Brain microvascular endothelial cell (primary cell): ENCODE results near the gene SLC22A3.
A peak's percentile ranks its signal among the peaks of the same experiment; 100 is the strongest.
"Not testable (repeated sequence)": the region's sequence is repeated elsewhere in the genome, so short reads cannot be mapped to it uniquely, and the experiment has no call there.

Experiments
- DNase-seq: peaks from one replicate; pipeline ENCODE4 v3.0.0-alpha.2; 2020
- H3K27ac ChIP-seq: fragments of 250-450 bp; sonication (Bioruptor Pico); 2 replicates; pipeline ENCODE4 v1.5.1; 2020; ENCODE audit warnings: mild to moderate bottlenecking, moderate library complexity
- H3K27me3 ChIP-seq: fragments of 250-450 bp; sonication (Bioruptor Pico); replicated peaks from 2 replicates; pipeline ENCODE4 v1.5.1; 2020; ENCODE audit warnings: mild to moderate bottlenecking
- H3K36me3 ChIP-seq: fragments of 250-450 bp; sonication (Bioruptor Pico); replicated peaks from 2 replicates; pipeline ENCODE4 v1.5.1; 2020; ENCODE audit warnings: mild to moderate bottlenecking
- H3K4me3 ChIP-seq: 2 replicates; pipeline ENCODE4 v1.5.1; 2011; ENCODE audit warnings: low read depth, mild to moderate bottlenecking, control low read depth, low read length, moderate library complexity
- CTCF ChIP-seq: IDR thresholded peaks from 2 replicates; pipeline ENCODE4 v1.5.1; 2011; ENCODE audit warnings: low read depth, mild to moderate bottlenecking, moderate library complexity, low read length, control low read depth, inconsistent platforms; ENCODE audit errors: missing control alignments
- in situ Hi-C: cut with HindIII; loops from 2 replicates; pipeline ENCODE4 v1.10.0; 2017; ENCODE audit warnings: low sequenced_read_pairs, low pct_ligation_motif_present

Gene SLC22A3

DNA sequence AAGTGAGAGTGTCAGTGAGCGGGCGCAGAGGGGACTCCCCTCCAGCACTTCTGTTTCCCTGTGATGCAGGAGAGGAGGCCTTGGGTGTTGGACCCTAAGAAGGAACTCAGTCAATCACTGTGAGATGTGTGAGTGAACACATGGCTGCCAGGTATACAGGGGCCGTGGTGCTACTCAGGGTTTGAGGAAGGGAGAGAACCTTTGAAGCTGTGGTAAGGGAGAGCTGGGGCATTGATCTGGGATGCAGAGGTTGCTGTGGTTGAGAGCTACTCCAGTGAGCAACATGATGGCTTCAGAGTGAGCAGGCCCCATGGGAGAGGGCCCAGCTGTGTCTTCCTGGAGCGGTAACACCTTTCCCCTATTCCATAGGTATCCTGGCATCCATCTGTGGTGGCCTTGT is 99.2 kb downstream of the SLC22A3 start:
- H3K36me3 ChIP-seq = no peaks in the 10 kb centered on the region
- H3K4me3 ChIP-seq = no peak overlapping the region
- TF ChIP-seq CTCF = no peak
- no peak overlapping the region for H3K27ac ChIP-seq
- in situ Hi-C loops = no loop called here
- H3K27me3 ChIP-seq = no peaks in the 10 kb centered on the region
- no peak for DNase-seq

DNA sequence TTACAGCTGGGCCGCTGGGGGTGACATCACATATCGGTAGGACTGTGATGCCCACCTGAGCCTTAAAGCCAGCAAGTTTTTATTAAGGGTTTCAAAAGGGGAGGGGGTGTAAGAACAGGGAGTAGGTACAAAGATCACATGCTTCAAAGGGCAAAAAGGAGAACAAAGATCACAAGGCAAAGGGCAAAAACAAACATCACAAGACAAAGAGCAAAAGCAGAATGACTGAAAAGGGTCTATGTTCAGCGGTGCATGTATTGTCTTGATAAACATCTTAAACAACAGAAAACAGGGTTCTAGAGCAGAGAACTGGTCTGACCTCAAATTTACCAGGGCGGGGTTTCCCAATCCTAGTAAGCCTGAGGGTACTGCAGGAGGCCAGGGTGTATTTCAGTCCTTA is 101.6 kb downstream of the SLC22A3 start:
- DNase-seq, H3K27ac ChIP-seq, in situ Hi-C loops, H3K36me3 ChIP-seq, H3K27me3 ChIP-seq, H3K4me3 ChIP-seq: not testable (repeated sequence)

GRCh38 chr6:160450849-160451248 is 102.7 kb downstream of the SLC22A3 start:
- Histone ChIP-seq H3K27ac (no peak overlapping the region), H3K36me3 (no peaks in the 10 kb centered on the region), H3K4me3 (no peak overlapping the region), H3K27me3 (no peaks in the 10 kb centered on the region)
- in situ Hi-C loops = no loop called here
- DNase-seq = no peak
- no peak for TF ChIP-seq CTCF

GRCh38 chr6:160454303-160454702 is 106.1 kb downstream of the SLC22A3 start:
- no peaks in the 10 kb centered on the region for H3K36me3 ChIP-seq

DNA sequence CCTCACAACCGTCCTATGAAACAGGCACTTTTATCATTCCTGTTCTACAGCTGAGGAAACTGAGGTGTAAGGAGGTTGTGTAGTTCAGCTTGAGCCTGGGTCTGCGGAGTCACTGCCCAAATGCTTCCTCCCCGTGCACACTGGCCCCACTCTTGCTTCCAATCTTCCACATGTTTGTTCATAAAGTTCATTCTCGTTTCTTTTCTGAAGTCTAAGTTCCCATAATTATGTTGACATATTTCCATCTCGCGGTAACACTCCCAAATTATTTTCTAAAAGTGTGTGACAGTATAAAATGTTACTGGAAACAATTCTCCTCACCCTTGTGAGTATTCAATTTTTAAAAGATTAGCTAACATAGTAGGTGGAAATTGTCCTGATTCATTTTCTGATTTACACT is 106.9 kb downstream of the SLC22A3 start:
- in situ Hi-C loops = no loop called here
- no peak for TF ChIP-seq CTCF
- Histone ChIP-seq H3K27me3 (no peaks in the 10 kb centered on the region), H3K36me3 (no peaks in the 10 kb centered on the region), H3K27ac (no peak overlapping the region), H3K4me3 (no peak overlapping the region)
- DNase-seq = no peak

More at GRCh38 chr6:160454303-160454702, 106.1 kb downstream of the SLC22A3 start:
- H3K4me3 ChIP-seq = no peak overlapping the region
- TF ChIP-seq CTCF = no peak
- DNase-seq = no peak
- H3K27ac ChIP-seq = no peak overlapping the region
- no peaks in the 10 kb centered on the region for H3K27me3 ChIP-seq
- in situ Hi-C loops = no loop called here

- Histone ChIP-seq H3K27ac (no peak overlapping the region), H3K36me3 (no peaks in the 10 kb centered on the region), H3K27me3 (no peaks in the 10 kb centered on the region), H3K4me3 (peak overlapping the region; percentile 26)
- peak; percentile 95 for TF ChIP-seq CTCF
- in situ Hi-C loops = no loop called here
- peak; percentile 57 for DNase-seq
These were observed 107.5 kb downstream of the SLC22A3 start for GRCh38 chr6:160455541-160456213.
